SH-SY5Y (cell line): ENCODE measurements around the gene HSD11B2.

Experiments
- GATA2 ChIP-seq: IDR thresholded peaks from 2 replicates; pipeline ENCODE4 v1.6.1; 2011; ENCODE audit warnings: mild to moderate bottlenecking, low read depth, low read length
- GATA3 ChIP-seq: IDR thresholded peaks from 2 replicates; pipeline ENCODE4 v1.6.1; 2011; ENCODE audit warnings: low read depth, mild to moderate bottlenecking, low read length, moderate library complexity

- TF ChIP-seq GATA3 (no peak), GATA2 (no peak)
Observed at GRCh38 chr16:67444259-67445125, 13.6 kb downstream of the HSD11B2 start.
